H9 (cell line): ENCODE measurements around the gene B3GNT3. TPM values are rescaled to one million over a fixed set of nuclear protein-coding genes. Genes with fewer than 3 reads are reported as not detected.

ENCODE experiments used
- DNase-seq: peaks from one replicate; pipeline ENCODE4 v3.0.0-alpha.2; 2017
- H2AFZ ChIP-seq: one replicate; pipeline ENCODE4 v1.6.1; 2013; ENCODE audit warnings: mild to moderate bottlenecking, low read length, control low read depth, moderate library complexity
- H2AK5ac ChIP-seq: 2 replicates; pipeline ENCODE4 v1.6.1; 2013; ENCODE audit warnings: low read length, control low read depth, mixed read lengths; ENCODE audit not compliant: insufficient read length
- H2BK120ac ChIP-seq: one replicate; pipeline ENCODE4 v1.6.1; 2013; ENCODE audit warnings: low read depth, mild to moderate bottlenecking, low read length, control low read depth, inconsistent platforms; ENCODE audit not compliant: poor library complexity, severe bottlenecking
- H2BK12ac ChIP-seq: 2 replicates; pipeline ENCODE4 v1.6.1; 2013; ENCODE audit warnings: low read length, control low read depth, mixed read lengths, low read depth; ENCODE audit not compliant: insufficient read length
- H2BK15ac ChIP-seq: 2 replicates; pipeline ENCODE4 v1.6.1; 2013; ENCODE audit warnings: low read depth, low read length, control low read depth
- H2BK20ac ChIP-seq: one replicate; pipeline ENCODE4 v1.6.1; 2013; ENCODE audit warnings: low read depth, mild to moderate bottlenecking, low read length, control low read depth, inconsistent platforms; ENCODE audit not compliant: poor library complexity, severe bottlenecking
- H2BK5ac ChIP-seq: 2 replicates; pipeline ENCODE4 v1.6.1; 2013; ENCODE audit warnings: low read length, control low read depth, mixed read lengths; ENCODE audit not compliant: insufficient read length
- H3K14ac ChIP-seq: 2 replicates; pipeline ENCODE4 v1.6.1; 2013; ENCODE audit warnings: low read length, control low read depth; ENCODE audit not compliant: insufficient read depth
- H3K18ac ChIP-seq: 2 replicates; pipeline ENCODE4 v1.6.1; 2013; ENCODE audit warnings: low read depth, mild to moderate bottlenecking, mixed read lengths, low read length, control low read depth; ENCODE audit not compliant: insufficient read length
- H3K23ac ChIP-seq: 2 replicates; pipeline ENCODE4 v1.6.1; 2013; ENCODE audit warnings: low read length, control low read depth, mixed read lengths, low read depth; ENCODE audit not compliant: insufficient read length
- H3K23me2 ChIP-seq: 2 replicates; pipeline ENCODE4 v1.6.1; 2013; ENCODE audit warnings: low read depth, mild to moderate bottlenecking, mixed read lengths, low read length, control low read depth; ENCODE audit not compliant: insufficient read length, poor library complexity, severe bottlenecking
- H3K27ac ChIP-seq: 2 replicates; pipeline ENCODE4 v1.5.1; 2013; ENCODE audit warnings: low read length, control low read depth, mixed read lengths, low read depth; ENCODE audit not compliant: insufficient read length
- H3K27me3 ChIP-seq: 2 replicates; pipeline ENCODE4 v1.6.1; 2013; ENCODE audit warnings: low read length, control low read depth, inconsistent platforms; ENCODE audit not compliant: insufficient read depth
- H3K4ac ChIP-seq: 2 replicates; pipeline ENCODE4 v1.6.1; 2013; ENCODE audit warnings: low read depth, mild to moderate bottlenecking, control low read depth, inconsistent platforms, low read length, moderate library complexity
- H3K4me1 ChIP-seq: 2 replicates; pipeline ENCODE4 v1.6.1; 2013; ENCODE audit warnings: low read length, control low read depth, inconsistent platforms; ENCODE audit not compliant: insufficient read depth
- H3K4me2 ChIP-seq: 2 replicates; pipeline ENCODE4 v1.6.1; 2013; ENCODE audit warnings: low read length, control low read depth, mixed read lengths; ENCODE audit not compliant: insufficient read length, insufficient read depth
- H3K56ac ChIP-seq: 2 replicates; pipeline ENCODE4 v1.6.1; 2013; ENCODE audit warnings: low read depth, mild to moderate bottlenecking, mixed read lengths, low read length, control low read depth; ENCODE audit not compliant: insufficient read length
- H3K79me1 ChIP-seq: 2 replicates; pipeline ENCODE4 v1.6.1; 2013; ENCODE audit warnings: low read depth, mild to moderate bottlenecking, moderate library complexity, low read length, control low read depth, inconsistent platforms; ENCODE audit not compliant: insufficient read depth, poor library complexity, severe bottlenecking
- H3K79me2 ChIP-seq: 2 replicates; pipeline ENCODE4 v1.6.1; 2013; ENCODE audit warnings: low read length, control low read depth, inconsistent platforms; ENCODE audit not compliant: insufficient read depth
- H3K9ac ChIP-seq: 2 replicates; pipeline ENCODE4 v1.6.1; 2013; ENCODE audit warnings: low read length, control low read depth, mixed read lengths; ENCODE audit not compliant: insufficient read length; ENCODE audit errors: extremely low read depth
- H3K9me3 ChIP-seq: one replicate; pipeline ENCODE4 v1.6.1; 2013; ENCODE audit warnings: low read depth, low read length, inconsistent platforms; ENCODE audit not compliant: control insufficient read depth
- H3T11ph ChIP-seq: one replicate; pipeline ENCODE4 v1.6.1; 2013; ENCODE audit warnings: mild to moderate bottlenecking, low read length, control low read depth, inconsistent platforms
- H4K20me1 ChIP-seq: one replicate; pipeline ENCODE4 v1.6.1; 2013; ENCODE audit not compliant: control insufficient read depth, insufficient read length, insufficient read depth
- H4K5ac ChIP-seq: 2 replicates; pipeline ENCODE4 v1.6.1; 2013; ENCODE audit warnings: low read depth, mild to moderate bottlenecking, mixed read lengths, low read length, control low read depth; ENCODE audit not compliant: insufficient read length
- H4K8ac ChIP-seq: replicated peaks from 2 replicates; pipeline ENCODE4 v1.6.1; 2013; ENCODE audit warnings: low read length, control low read depth, mixed read lengths, low read depth; ENCODE audit not compliant: insufficient read length
- H4K91ac ChIP-seq: 2 replicates; pipeline ENCODE4 v1.6.1; 2013; ENCODE audit warnings: low read depth, mild to moderate bottlenecking, moderate library complexity, mixed read lengths, low read length, control low read depth; ENCODE audit not compliant: insufficient read length
- H3K27ac Mint-ChIP-seq, 3 experiments: 2 replicates in 2 of 3; 3 replicates in 1 of 3; pipeline ENCODE4 v1.8.0; 2020 to 2021; ENCODE audit warnings: mixed read lengths in 3 of 3, mild to moderate bottlenecking in 1 of 3, moderate library complexity in 1 of 3
- H3K27me3 Mint-ChIP-seq: 2 replicates; pipeline ENCODE4 v1.8.0; 2021; ENCODE audit warnings: low read depth, mild to moderate bottlenecking, moderate library complexity, mixed read lengths
- H3K36me3 Mint-ChIP-seq, 3 experiments: 2 replicates in 2 of 3; 3 replicates in 1 of 3; pipeline ENCODE4 v1.8.0; 2020 to 2021; ENCODE audit warnings: low read depth in 3 of 3, mixed read lengths in 3 of 3; ENCODE audit not compliant: insufficient read depth in 1 of 3
- H3K4me1 Mint-ChIP-seq, 2 experiments: 2 replicates each; pipeline ENCODE4 v1.8.0; 2020; ENCODE audit warnings: mixed read lengths in 2 of 2
- H3K4me3 Mint-ChIP-seq, 2 experiments: 2 replicates in 1 of 2; 3 replicates in 1 of 2; pipeline ENCODE4 v1.8.0; 2020 to 2021; ENCODE audit warnings: mild to moderate bottlenecking in 2 of 2, mixed read lengths in 2 of 2, moderate library complexity in 1 of 2
- H3K9me3 Mint-ChIP-seq, 2 experiments: 2 replicates in 1 of 2; 3 replicates in 1 of 2; pipeline ENCODE4 v1.8.0; 2020; ENCODE audit warnings: mild to moderate bottlenecking in 2 of 2, mixed read lengths in 2 of 2, moderate library complexity in 1 of 2
- WGBS: extraction: QIAGEN DNeasy Blood & Tissue Kit; methylation state at CpG from one replicate; pipeline ENCODE4 v1.1.7; 2013; ENCODE audit warnings: missing lambda C conversion rate, low lambda C conversion rate, mixed read lengths; ENCODE audit not compliant: insufficient read length; ENCODE audit errors: extremely low coverage; 5-methylcytosine and 5-hydroxymethylcytosine counted together
- total RNA-seq: library from RNA; stranded (reverse); gene quantifications from 2 replicates; pipeline ENCODE4 v1.2.1, GENCODE V29; 2021
- TF ChIP-seq, protein P1 (sequence below): fragments of 200-600 bp; sonication (generic); conservative IDR thresholded peaks from 3 replicates; pipeline ENCODE4 v1.8.0; 2021; ENCODE audit warnings: antibody characterized with exemption, mild to moderate bottlenecking

The B3GNT3 gene
- total RNA-seq, 1 experiment from 2014 or later: 0.96 TPM

DNA sequence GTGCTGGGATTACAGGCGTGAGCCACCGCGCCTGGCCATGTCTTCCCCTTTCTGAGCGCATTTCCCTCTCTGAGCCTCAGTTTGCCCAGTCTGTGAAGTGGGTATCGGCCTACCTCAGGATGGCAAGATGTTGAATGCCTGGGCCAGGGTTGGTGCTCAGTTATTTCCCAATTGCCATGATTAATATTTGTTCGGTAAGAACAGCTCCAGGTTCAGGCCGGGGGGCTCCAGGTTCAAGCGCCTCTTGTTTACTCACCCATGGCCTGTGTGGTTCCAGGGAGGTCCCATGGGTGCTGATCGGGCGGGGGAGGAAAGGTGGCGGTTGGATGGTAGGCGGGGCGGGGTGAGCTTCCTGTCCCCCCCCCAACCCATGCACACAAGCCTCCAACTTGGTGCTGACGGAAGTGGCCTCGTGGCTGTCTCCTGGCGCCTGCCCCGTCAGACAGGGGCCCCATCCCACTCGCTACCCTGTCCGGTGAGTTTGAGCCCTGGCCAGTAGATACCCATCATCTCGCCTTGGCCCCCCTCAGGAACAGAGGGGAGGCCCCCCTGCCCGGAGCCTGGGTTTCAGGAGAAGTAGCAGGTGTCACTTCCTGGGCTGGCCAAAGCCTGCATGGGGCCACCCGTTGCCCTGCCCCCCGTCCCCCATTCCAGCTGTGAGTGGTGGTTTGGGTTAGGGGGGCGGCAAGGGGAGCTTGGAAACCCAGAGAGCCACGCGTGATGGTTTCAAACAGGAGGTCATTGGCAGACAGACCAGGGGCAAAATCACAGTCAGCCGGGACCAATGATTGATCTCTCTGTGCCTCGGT is 43.6 kb upstream of the B3GNT3 start, which contains the start of gene FCHO1:
FCHO1 (plus strand) TSS at position 375 of the 809 bp plus-strand sequence. CDS start 3,688 bp downstream, outside the sequence.
- H3K79me2 ChIP-seq: no peaks in the 10 kb centered on the region; the same call in 1 of the 2 replicates
- no peak within 1 kb of the TSS; the same call in 1 of the 2 replicates for H3K14ac ChIP-seq
- H3K27ac ChIP-seq: no peak within 1 kb of the TSS
- WGBS: no CpG with 5 or more reads among the region's 28 CpGs
- H3K27ac Mint-ChIP-seq: peak within 1 kb of the TSS in 1 of 3 experiments; percentile 48; a peak in 2 of 7 replicates
- DNase-seq: no peak
- no peak within 1 kb of the TSS for H3K4me3 Mint-ChIP-seq
- H3K23ac ChIP-seq: no peak within 1 kb of the TSS
- H3K27me3 ChIP-seq: no peaks in the 10 kb centered on the region
- no peaks in the 10 kb centered on the region; the same call in 1 of the 2 replicates for H3K27me3 Mint-ChIP-seq
- no peak within 1 kb of the TSS for H2AK5ac ChIP-seq
- no peaks in the 10 kb centered on the region for H4K20me1 ChIP-seq
- no peak within 1 kb of the TSS for H3K9ac ChIP-seq
- H3K36me3 Mint-ChIP-seq: peaks cover 0 to 3% (median 0%) of the 10 kb centered on the region in 3 experiments; a peak in 2 of 7 replicates
- H3K18ac ChIP-seq: no peak within 1 kb of the TSS
- H2BK5ac ChIP-seq: no peak within 1 kb of the TSS
- H3K4me2 ChIP-seq: no peak within 1 kb of the TSS
- H2BK120ac ChIP-seq: no peak within 1 kb of the TSS
- no peak within 1 kb of the TSS for H4K5ac ChIP-seq
- TF ChIP-seq, protein P1, sequence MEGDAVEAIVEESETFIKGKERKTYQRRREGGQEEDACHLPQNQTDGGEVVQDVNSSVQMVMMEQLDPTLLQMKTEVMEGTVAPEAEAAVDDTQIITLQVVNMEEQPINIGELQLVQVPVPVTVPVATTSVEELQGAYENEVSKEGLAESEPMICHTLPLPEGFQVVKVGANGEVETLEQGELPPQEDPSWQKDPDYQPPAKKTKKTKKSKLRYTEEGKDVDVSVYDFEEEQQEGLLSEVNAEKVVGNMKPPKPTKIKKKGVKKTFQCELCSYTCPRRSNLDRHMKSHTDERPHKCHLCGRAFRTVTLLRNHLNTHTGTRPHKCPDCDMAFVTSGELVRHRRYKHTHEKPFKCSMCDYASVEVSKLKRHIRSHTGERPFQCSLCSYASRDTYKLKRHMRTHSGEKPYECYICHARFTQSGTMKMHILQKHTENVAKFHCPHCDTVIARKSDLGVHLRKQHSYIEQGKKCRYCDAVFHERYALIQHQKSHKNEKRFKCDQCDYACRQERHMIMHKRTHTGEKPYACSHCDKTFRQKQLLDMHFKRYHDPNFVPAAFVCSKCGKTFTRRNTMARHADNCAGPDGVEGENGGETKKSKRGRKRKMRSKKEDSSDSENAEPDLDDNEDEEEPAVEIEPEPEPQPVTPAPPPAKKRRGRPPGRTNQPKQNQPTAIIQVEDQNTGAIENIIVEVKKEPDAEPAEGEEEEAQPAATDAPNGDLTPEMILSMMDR: no peak
- no peak within 1 kb of the TSS for H2BK15ac ChIP-seq
- H3K56ac ChIP-seq: no peak within 1 kb of the TSS
- H3K9me3 ChIP-seq: no peaks in the 10 kb centered on the region
- no peak within 1 kb of the TSS for H2AFZ ChIP-seq
- H3K4me1 Mint-ChIP-seq: peaks cover 7 to 44% of the 10 kb centered on the region in 2 experiments
- no peak within 1 kb of the TSS for H2BK12ac ChIP-seq
- H3K9me3 Mint-ChIP-seq: no peaks in the 10 kb centered on the region
- peaks cover 5% of the 10 kb centered on the region for H3K23me2 ChIP-seq
- no peak within 1 kb of the TSS for H3T11ph ChIP-seq
- no peak within 1 kb of the TSS for H2BK20ac ChIP-seq
- no peaks in the 10 kb centered on the region for H3K79me1 ChIP-seq
- no peak within 1 kb of the TSS for H4K91ac ChIP-seq
- H4K8ac ChIP-seq: no peak within 1 kb of the TSS
- no peak within 1 kb of the TSS for H3K4ac ChIP-seq
- H3K4me1 ChIP-seq: no peaks in the 10 kb centered on the region
